ENCODE results near the gene DDX60. TPM values are rescaled to one million over a fixed set of nuclear protein-coding genes. Genes with fewer than 3 reads are reported as not detected.

DDX60 gene, protein sequence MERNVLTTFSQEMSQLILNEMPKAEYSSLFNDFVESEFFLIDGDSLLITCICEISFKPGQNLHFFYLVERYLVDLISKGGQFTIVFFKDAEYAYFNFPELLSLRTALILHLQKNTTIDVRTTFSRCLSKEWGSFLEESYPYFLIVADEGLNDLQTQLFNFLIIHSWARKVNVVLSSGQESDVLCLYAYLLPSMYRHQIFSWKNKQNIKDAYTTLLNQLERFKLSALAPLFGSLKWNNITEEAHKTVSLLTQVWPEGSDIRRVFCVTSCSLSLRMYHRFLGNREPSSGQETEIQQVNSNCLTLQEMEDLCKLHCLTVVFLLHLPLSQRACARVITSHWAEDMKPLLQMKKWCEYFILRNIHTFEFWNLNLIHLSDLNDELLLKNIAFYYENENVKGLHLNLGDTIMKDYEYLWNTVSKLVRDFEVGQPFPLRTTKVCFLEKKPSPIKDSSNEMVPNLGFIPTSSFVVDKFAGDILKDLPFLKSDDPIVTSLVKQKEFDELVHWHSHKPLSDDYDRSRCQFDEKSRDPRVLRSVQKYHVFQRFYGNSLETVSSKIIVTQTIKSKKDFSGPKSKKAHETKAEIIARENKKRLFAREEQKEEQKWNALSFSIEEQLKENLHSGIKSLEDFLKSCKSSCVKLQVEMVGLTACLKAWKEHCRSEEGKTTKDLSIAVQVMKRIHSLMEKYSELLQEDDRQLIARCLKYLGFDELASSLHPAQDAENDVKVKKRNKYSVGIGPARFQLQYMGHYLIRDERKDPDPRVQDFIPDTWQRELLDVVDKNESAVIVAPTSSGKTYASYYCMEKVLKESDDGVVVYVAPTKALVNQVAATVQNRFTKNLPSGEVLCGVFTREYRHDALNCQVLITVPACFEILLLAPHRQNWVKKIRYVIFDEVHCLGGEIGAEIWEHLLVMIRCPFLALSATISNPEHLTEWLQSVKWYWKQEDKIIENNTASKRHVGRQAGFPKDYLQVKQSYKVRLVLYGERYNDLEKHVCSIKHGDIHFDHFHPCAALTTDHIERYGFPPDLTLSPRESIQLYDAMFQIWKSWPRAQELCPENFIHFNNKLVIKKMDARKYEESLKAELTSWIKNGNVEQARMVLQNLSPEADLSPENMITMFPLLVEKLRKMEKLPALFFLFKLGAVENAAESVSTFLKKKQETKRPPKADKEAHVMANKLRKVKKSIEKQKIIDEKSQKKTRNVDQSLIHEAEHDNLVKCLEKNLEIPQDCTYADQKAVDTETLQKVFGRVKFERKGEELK (N-terminal part only)
- total RNA-seq, result 10 to 100 TPM; 18.6 to 21.1 TPM

- no peaks in the 10 kb centered on the region for H3K27me3 Mint-ChIP-seq
- intact Hi-C loops (cut with micrococcal nuclease), result loop anchor here (5.0 kb wide), 1 partner anchor 164 kb away; the partner anchor contains the start of gene DDX60L
- peak; percentile 92 for DNase-seq
- peak within 1 kb of the TSS; percentile 85 for H3K4me3 Mint-ChIP-seq
- H3K36me3 Mint-ChIP-seq (ENCODE audit: low read depth), result no peaks in the 10 kb centered on the region
- no peaks in the 10 kb centered on the region for H3K9me3 Mint-ChIP-seq
- TF ChIP-seq, protein P1, sequence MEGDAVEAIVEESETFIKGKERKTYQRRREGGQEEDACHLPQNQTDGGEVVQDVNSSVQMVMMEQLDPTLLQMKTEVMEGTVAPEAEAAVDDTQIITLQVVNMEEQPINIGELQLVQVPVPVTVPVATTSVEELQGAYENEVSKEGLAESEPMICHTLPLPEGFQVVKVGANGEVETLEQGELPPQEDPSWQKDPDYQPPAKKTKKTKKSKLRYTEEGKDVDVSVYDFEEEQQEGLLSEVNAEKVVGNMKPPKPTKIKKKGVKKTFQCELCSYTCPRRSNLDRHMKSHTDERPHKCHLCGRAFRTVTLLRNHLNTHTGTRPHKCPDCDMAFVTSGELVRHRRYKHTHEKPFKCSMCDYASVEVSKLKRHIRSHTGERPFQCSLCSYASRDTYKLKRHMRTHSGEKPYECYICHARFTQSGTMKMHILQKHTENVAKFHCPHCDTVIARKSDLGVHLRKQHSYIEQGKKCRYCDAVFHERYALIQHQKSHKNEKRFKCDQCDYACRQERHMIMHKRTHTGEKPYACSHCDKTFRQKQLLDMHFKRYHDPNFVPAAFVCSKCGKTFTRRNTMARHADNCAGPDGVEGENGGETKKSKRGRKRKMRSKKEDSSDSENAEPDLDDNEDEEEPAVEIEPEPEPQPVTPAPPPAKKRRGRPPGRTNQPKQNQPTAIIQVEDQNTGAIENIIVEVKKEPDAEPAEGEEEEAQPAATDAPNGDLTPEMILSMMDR (IDR thresholded peaks at IDR 0.05), result peak; percentile 20
- peak within 1 kb of the TSS; percentile 93 for H3K27ac Mint-ChIP-seq
- CTCF ChIA-PET, result interaction anchor here (0.9 to 1.3 kb wide), 3 partner anchors 9 to 143 kb away, joined by 3 to 4 read pairs (median 3); no protein-coding TSS in a partner anchor
- H3K4me1 Mint-ChIP-seq (ENCODE audit: low read depth), result peaks cover 39% of the 10 kb centered on the region
- POLR2A ChIA-PET, result interaction anchor here (0.6 to 2.2 kb wide), 5 partner anchors 8 to 229 kb away, joined by 3 to 11 read pairs (median 3); no protein-coding TSS in a partner anchor
- ATAC-seq, result peak; percentile 96
Measured at GRCh38 chr4:168318266-168318895, at the start of gene DDX60. Gene DDX60, minus strand, starts transcription at chr4:168318752. Its CDS starts 7,493 bp downstream, at chr4:168311259.

DNA sequence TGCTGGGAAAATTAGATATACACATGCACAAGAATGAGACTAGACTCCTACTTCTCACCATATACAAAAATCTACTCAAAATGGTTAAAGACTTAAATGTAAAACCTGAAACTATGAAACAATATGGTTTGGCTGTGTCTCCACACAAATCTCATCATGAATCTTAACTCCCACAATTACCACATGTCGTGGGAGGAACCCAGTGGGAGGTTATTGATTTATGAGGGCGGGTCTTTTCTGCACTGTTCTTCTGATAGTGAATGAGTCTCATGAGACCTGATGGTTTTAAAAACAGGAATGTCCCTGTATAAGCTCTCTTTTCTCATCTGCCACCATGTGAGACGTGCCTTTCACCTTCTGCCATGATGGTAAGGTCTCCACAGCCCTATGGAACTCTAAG, 48.5 kb upstream of the DDX60 start:
- H3K4me3 Mint-ChIP-seq, result no peak overlapping the region

GRCh38 chr4:168362025-168362401, 43.5 kb upstream of the DDX60 start:
- Mint-ChIP-seq H3K9me3 (peaks cover 6% of the 10 kb centered on the region), H3K36me3 (ENCODE audit: low read depth) (peaks cover 55% of the 10 kb centered on the region), H3K27ac (no peak overlapping the region), H3K27me3 (no peaks in the 10 kb centered on the region), H3K4me3 (no peak overlapping the region), H3K4me1 (ENCODE audit: low read depth) (peaks cover 3% of the 10 kb centered on the region)
- TF ChIP-seq, protein P1 (IDR thresholded peaks at IDR 0.05), result no peak
- ChIA-PET POLR2A (no interaction called here), CTCF (no interaction called here)
- no peak for ATAC-seq
- intact Hi-C loops (cut with micrococcal nuclease), result no loop called here
- no peak for DNase-seq

More for the DNA sequence above, 48.5 kb upstream of the DDX60 start:
- H3K4me1 Mint-ChIP-seq (ENCODE audit: low read depth), result peaks cover 3% of the 10 kb centered on the region
- ATAC-seq (no peak), DNase-seq (no peak)
- ChIA-PET POLR2A (no interaction called here), CTCF (interaction anchor here (0.9 kb wide), 1 partner anchor 12 kb away, joined by 3 read pairs; no protein-coding TSS in a partner anchor)
- H3K27ac Mint-ChIP-seq, result no peak overlapping the region
- H3K9me3 Mint-ChIP-seq, result peaks cover 9% of the 10 kb centered on the region
- TF ChIP-seq, protein P1 (IDR thresholded peaks at IDR 0.05), result no peak
- intact Hi-C loops (cut with micrococcal nuclease), result no loop called here
- no peaks in the 10 kb centered on the region for H3K27me3 Mint-ChIP-seq
- peaks cover 62% of the 10 kb centered on the region for H3K36me3 Mint-ChIP-seq (ENCODE audit: low read depth)

DNA sequence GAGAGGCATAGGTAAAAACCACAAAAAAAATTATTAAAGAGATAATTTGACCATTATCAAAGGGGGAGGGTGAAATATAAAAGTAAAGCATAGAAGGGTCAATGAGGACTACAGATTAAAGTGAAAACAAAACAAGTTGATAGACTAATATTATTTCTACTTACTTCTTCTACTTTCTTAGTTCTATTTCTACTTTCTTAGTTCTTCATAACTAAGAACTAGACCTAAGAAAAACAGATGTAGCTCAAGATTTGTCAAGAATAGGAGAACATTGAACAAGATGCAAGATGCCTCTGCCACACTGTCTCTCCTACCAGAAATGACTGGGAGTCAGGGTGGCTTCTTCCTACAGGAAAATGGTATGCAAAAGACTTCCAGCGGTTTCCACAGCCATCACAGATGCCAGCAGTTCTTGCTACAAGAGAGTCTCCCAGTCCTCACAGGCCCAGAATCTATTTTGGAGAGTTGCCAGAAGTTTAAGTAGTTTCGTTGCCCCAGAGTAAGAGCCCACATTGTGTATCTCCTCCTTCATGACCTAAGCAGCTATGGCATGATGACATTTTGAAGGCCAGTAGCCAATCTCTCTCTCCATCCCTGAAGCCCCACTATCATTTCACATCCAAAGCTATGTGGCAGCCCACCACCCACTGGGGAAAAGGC, 42.9 kb upstream of the DDX60 start:
- H3K36me3 Mint-ChIP-seq (ENCODE audit: low read depth), result peaks cover 58% of the 10 kb centered on the region
- CTCF ChIA-PET, result interaction anchor here (0.6 kb wide), 1 partner anchor 24 kb away, joined by 3 read pairs; no protein-coding TSS in a partner anchor
- H3K27me3 Mint-ChIP-seq, result no peaks in the 10 kb centered on the region
- H3K9me3 Mint-ChIP-seq, result peaks cover 6% of the 10 kb centered on the region
- H3K4me3 Mint-ChIP-seq, result no peak overlapping the region
- intact Hi-C loops (cut with micrococcal nuclease), result no loop called here
- H3K27ac Mint-ChIP-seq, result no peak overlapping the region
- POLR2A ChIA-PET, result no interaction called here
- DNase-seq (no peak), ATAC-seq (no peak)
- peaks cover 3% of the 10 kb centered on the region for H3K4me1 Mint-ChIP-seq (ENCODE audit: low read depth)
- TF ChIP-seq, protein P1 (IDR thresholded peaks at IDR 0.05), result no peak

Data from activated CD8-positive, alpha-beta T cell treated with anti-CD3 and anti-CD28 coated beads for 36 hours (primary cell).